Right renal cortex interstitium (tissue), 3 donors: ENCODE data around the gene REEP2. TPM values are rescaled to one million over a fixed set of nuclear protein-coding genes. Genes with fewer than 3 reads are reported as not detected.
"Not testable (repeated sequence)": the region's sequence is repeated elsewhere in the genome, so short reads cannot be mapped to it uniquely, and the experiment has no call there.

Source experiments
- DNase-seq, 3 donors: peaks; one replicate each; pipeline ENCODE4 v3.0.0-alpha.2; 2013; ENCODE audit warnings: low read depth in 3 of 3, low spot score in 2 of 3
- polyA plus RNA-seq, 3 donors: library from polyadenylated mRNA; unstranded; fragments of 120-200 nt; gene quantifications; one replicate each; pipeline ENCODE4 v1.2.1, GENCODE V29; 2013; ENCODE audit not compliant: insufficient read length in 3 of 3

Gene REEP2, protein sequence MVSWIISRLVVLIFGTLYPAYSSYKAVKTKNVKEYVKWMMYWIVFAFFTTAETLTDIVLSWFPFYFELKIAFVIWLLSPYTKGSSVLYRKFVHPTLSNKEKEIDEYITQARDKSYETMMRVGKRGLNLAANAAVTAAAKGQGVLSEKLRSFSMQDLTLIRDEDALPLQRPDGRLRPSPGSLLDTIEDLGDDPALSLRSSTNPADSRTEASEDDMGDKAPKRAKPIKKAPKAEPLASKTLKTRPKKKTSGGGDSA
- polyA plus RNA-seq = 10 to 100 TPM in 1 of 3 donors, 1 to 10 TPM in 2; 7.2 to 10.9 (median 8.2) TPM

DNA sequence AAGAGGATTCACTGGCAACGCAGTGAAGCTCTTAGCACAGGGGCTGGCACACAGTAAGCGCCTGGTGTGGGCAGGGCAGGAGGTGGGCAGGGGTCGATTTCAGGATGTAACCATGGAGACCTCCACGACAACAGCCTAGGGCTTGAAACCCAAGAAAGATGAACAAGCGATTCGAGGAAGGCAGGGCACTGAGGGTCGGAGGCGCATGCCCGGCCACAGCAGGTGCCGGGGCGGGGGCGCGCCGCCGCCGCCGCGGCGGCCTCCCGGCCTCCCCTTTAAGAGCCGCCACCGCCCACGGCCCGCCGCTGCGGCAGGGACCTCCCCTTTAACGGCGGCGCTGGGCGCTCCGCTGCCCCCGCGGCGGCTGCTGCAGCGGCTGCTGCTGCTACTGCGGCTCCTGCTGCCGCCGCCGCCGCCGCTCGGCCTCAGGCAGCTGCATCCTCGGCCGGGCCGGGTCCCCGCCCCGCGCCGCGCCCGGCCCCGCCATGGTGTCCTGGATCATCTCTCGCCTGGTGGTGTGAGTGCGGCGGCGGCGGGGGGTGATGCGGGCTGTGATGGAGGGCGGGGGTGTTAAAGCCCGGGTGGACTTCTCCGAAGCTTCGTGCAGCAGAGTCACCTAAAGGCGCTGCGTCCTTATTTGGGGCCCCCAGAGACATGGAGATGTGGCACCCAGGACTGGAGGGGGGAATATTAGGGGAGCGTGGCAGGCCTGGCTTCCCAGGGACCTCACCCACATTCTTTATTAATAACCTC, at the start of gene REEP2:
TSS of gene REEP2 (plus strand) at position 334 of the 753 bp plus-strand sequence. CDS start at position 486, 152 bp downstream.
- DNase-seq = peak in 1 of 3 donors; percentile 36

DNA sequence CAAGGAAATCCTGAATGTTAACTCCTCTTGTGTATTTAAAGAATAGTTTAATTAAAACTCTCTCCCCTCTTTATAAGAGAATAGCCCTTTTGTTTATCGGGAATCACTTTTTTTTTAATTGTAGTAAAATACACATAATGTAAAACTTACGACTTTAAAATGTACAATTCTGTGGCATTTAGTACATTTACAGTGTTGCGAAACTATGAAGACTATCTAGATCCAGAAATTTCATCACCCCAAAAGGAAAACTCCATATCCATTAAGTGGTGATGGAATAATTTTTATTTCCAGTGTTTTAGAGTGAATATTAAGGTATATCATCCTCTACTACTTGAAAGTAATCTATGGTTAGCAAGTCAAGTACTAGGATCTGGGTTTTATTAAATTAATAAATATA, 49.5 kb upstream of the REEP2 start:
- DNase-seq = no peak

DNA sequence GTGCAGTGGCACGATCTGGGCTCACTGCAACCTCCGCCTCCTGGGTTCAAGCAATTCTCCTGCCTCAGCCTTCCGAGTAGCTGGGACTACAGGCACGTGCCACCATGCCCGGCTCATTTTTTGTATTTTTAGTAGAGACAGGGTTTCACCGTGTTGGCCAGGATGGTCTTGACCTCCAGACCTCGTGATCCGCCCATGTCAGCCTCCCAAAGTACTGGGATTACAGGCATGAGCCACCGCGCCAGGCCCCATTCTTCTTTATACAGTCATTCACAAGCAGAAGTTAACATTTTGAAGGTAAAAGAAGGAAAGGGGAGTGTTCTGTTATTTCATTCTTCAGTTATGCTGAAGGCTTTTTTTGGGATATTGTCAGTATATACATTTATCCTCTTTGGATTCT, 48.9 kb upstream of the REEP2 start:
- DNase-seq = not testable (repeated sequence)

DNA sequence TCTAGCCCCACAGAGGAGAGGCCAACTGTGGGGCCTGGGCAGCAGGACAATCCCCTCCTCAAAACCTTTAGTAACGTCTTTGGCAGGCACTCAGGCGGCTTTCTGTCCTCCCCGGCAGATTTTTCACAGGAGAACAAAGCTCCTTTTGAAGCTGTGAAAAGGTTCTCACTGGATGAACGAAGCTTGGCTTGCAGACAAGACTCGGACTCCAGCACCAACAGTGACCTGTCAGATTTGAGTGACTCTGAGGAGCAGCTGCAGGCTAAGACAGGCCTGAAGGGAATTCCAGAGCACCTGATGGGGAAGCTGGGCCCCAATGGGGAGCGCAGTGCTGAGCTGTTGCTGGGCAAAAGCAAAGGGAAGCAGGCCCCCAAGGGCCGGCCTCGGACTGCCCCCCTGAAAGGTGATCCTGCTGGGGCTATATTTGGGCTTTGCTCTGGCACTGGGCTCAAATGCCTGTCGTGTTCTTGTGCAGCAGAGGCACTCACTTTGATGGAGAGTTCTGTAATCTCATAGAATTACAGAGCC, 46.9 kb upstream of the REEP2 start:
- no peak for DNase-seq

DNA sequence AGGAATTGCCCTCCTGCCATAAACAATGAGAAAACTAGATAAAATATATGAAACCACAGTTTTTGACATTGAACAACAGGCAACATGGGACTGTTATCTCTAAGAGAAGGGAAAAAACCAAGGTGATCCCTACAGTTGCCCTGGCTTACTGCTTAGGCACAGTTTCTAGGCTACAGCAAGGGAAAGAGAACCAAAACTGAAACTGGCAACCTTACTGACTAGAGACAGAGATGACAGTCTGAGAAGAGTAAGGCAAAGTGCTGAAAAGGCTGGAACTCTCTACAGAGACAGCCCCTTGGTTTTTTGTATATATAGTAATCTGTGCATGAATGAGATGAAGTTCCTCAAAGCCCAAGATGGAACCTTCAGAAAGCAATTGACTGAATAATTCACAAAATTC, 36.2 kb upstream of the REEP2 start:
- DNase-seq = no peak

DNA sequence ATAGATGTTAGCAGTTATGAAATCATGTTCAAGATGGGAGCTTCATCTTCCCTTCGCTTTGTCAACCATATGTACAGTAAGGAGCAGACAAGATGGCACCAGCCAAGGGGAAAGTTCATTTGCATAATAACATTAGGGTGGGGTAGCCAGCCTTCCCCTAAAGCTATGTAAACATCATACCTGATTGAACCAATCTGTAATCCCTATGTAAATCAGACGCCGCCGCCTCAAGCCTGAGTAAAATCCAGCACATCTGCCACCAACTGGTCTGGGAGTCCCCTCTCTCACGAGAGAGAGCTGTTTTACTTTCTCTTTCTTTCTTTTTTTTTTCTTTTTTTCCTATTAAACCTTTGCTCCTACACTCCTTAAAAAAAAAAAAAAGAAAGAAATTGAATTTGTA, 30.8 kb upstream of the REEP2 start:
- no peak for DNase-seq

DNA sequence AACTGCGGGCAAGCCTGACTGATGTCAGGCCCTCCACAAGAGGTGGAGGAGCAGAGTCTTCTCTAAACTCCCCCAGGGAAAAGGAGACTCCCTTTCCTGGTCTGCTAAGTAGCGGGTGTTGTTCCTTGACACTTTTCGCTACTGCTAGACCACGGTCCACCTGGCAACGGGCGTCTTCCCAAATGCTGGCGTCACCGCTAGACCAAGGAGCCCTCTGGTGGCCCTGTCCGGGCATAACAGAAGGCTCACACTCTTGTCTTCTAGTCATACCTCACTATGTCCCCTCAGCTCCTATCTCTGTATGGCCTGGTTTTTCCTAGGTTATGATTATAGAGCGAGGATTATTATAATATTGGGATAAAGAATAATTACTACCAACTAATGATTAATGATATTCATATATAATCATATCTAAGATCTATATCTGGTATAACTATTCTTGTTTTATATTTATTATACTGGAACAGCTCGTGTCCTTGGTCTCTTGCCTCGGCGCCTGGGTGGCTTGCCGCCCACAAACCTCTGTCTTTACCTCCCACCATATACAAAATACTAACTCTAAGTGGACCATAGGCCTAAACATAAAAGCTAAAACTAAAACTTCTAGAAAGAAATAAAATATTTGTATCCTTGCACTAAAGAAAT, 27.7 kb upstream of the REEP2 start:
- DNase-seq = not testable (repeated sequence)

DNA sequence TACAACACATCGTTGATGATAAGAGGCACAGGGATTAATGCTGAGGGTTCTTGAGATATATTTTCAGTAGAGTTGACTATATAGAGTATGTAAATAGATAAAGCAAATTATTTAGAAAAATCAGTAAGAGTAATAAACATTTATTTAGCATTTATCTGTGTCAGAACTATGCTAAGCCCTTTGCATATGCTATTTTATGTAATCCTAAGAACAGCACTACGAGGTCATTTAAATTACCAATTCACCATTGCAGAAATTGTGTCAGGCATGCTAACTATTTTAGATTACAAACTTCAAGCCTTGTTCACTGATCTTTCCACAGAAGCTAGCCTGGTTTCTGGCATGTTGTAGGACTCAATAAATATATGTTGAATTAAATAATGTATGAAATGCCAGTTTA, 20.4 kb upstream of the REEP2 start:
- no peak for DNase-seq

DNA sequence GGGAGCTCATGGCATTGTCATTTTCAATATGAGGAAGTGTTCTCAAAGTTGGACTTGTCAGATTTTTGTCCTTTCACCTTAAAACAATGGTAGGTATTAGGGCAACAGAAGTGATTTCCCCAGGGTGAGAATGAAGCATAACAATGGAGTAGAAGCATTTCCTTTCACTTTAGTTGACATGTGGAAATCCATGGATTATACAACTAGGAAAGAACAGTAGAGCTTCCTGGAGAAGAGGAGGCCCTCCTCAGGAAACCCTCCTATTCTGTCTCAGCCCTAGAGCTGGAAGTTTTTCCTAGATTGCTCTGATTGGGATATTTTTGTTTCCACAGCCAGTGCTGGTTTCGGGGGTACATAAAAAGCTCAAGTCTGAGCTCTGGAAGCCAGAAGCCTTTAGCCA, 13.8 kb upstream of the REEP2 start:
- DNase-seq = no peak

DNA sequence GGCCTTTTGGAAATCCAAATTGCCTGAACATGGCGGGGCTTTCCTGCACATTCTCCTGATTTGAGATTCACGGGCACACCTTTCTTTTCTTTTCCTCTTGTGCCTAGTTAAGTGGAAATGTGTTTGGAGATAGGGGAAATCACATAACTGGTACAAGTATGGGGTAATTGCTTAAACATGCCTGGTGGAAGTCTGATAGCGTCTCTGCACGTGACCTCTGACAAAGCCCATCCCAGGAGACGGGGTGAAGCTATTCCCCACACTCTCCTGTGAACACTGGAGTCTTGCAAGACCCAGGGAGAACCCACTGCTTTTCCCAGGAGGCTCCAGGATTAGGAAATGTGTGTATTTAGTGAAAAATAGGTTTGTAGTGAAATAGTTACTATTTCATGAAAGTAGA, 2.9 kb upstream of the REEP2 start:
- DNase-seq = no peak

DNA sequence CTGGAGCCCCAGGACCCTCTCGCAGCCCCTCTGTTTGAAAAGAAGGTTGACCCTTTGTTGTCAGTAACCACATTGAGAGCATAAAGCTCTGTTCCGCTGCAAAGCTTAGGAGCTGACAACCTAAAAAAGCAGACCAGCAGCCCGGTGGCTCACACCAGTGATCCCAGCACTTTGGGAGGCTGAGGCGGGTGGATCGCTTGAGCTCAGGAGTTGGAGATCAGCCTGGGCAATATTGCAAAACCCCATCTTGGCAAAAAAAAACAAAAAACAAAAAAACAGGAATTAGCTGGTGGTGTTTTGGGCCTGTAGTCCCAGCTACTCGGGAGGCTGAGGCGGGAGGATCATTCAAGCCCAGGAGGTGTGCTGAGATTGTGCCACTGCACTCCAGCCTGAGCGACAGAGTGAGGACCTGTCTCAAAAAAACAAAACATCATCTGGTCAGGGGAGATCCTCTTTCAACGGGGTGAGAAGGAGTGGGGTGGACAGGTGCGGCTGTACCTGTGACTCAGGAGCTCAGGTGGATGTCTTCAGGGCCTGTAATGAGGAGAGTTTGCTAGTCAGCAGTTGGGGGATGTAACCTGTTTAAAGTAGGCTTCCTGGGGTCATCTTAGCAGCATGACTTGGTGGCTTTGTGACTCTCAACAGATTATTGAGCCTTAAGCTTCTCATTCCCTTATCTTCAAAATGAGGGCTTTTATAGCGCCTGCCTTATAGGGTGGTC, 694 bp upstream of the REEP2 start:
- DNase-seq = no peak

DNA sequence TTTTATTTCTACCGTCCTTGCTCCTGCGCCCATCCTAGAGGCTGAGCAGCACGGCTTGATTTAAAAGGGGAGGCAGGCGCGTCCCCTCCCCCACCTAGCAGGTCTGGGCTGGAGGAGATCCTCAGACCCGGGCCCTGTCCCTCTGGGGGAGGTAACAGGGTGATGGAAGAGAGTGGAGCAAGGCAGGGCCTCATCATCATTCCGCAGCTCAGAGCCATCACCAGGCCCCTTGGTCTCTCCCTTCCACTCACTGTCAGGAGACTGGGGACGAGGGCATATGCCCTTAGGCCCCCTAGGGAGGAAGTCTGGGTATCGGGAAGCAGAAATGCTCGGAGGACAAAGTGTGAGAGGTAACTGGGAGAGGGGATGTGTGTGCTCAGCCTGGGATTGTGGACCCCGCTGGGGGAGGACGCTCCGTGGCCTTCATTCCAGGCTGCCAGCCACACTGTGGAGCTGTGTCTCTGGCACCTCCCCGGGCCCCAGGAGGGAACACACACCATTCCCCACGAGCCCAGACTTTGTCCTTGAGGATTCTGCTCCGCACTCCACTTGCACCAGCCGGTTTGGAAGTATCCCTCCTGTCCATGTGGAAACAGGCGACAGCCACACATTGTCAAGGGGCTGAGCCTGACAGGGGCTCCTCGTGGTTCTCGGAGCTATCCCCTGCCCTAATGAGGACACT, 761 bp downstream of the REEP2 start:
- no peak for DNase-seq

DNA sequence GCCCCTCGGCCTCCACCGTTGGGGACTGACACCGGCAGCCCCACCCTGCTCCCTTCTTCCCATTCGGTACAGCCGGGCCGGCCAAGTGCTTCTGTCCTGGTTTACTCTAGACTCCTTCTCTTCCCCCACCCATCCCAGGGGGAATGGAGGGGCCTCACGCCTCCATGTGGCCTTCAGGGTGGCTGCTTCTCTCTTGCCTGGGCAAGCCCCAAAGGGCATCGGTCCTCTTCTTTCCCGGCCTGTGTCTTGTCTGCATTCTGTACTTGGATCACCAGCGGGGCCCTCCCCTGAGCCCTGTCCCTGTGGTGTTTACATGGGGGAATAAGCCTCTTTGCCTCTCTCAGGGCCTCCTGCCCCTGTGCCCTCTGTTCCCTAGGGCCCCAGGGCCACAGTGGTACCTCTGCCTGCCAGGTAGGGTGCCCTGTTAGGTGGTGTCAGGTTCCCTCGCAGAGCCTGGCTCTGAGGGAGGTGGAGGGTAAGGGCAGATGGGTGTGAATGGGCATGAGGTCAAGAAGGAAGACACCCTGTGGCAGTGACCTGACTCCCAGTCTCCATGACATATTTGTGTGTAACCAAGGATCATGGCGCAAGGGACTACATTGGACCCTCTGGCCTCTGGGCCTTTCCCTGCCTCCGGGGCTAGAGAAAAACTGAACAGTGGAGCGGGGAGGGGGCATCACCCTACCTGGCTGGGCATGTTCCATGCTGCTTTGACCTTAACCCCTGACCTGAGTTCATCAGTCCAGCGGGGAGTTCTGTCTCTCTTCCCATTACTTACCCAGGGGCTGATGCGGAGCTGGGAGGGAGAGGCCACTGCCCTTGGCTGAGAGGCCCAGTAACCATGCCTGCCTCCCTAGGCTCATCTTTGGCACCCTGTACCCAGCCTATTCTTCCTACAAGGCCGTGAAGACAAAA, 1.6 kb downstream of the REEP2 start:
- DNase-seq = no peak

DNA sequence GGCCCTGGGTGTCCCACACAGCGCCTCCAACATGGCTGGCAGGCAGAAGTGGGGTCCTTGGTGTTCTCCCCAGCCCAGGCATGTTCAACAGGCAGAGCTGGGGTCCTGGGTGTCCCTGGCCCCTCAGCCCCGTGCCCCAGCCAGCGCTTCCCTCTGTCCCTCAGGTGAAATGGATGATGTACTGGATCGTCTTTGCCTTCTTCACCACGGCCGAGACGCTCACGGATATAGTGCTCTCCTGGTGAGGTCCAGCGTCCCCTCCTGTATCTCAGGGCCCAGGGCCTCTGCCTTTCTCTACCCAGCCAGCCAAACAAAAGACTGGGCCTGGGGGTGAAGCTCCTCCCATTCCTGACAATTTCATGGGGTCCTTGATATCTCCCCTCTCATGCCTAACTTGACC, 2.4 kb downstream of the REEP2 start:
- DNase-seq = no peak

DNA sequence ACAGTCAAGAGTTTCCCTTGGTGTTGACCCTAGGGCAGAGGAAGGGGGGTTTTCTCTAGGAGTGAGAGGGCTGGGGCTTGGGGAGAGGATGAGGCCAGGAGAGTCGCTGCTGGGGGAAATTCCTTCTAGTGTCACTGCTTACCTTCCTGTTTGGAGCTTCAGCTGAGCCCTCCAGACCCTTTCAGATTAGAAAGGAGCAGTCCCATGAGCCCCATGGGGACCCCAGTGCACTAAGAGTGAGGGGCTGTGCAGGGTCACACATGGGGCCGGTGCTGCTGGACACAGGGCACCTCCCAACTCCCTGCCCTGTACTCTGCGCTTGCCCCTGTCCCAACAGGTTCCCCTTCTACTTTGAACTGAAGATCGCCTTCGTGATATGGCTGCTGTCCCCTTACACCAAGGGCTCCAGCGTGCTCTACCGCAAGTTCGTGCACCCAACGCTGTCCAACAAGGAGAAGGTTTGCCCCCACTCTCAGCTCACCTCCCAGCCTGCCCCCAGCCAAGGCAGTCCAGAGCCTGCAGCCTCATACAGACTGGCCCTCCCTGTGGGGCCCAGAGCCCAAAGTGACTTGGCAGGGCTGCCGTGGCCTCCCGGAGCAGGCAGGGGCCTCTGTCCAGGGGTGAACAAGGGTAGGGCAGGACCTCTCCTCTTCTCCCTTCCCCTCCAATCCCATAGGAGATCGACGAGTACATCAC, 5.4 kb downstream of the REEP2 start:
- DNase-seq = no peak

DNA sequence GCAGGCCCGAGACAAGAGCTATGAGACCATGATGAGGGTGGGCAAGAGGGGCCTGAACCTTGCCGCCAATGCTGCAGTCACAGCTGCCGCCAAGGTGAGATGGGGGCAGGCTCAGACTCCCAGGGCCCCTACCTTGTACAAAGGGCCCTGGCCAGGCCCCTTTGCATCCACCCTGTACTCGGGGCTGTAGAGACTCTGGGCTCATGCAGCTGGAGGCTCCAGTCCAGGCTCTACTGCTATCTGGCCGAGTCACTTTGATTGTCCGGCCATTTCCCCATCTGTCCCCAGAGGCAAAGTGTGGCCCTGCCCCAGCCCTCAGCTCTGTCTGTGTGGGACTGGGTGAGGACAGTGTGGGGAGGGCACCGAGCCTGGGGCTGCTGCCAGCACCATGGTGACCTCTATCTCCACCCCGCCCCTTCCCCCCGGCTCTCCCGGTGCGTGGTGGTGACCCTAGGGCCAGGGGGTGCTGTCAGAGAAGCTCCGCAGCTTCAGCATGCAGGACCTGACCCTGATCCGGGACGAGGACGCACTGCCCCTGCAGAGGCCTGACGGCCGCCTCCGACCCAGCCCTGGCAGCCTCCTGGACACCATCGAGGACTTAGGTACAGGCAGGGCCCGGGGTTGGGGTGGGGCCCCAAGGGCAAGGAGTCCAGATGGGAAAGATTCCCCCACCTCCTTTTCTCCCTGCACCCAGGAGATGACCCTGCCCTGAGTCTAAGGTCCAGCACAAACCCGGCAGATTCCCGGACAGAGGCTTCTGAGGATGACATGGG, 6.1 kb downstream of the REEP2 start:
- no peak for DNase-seq

DNA sequence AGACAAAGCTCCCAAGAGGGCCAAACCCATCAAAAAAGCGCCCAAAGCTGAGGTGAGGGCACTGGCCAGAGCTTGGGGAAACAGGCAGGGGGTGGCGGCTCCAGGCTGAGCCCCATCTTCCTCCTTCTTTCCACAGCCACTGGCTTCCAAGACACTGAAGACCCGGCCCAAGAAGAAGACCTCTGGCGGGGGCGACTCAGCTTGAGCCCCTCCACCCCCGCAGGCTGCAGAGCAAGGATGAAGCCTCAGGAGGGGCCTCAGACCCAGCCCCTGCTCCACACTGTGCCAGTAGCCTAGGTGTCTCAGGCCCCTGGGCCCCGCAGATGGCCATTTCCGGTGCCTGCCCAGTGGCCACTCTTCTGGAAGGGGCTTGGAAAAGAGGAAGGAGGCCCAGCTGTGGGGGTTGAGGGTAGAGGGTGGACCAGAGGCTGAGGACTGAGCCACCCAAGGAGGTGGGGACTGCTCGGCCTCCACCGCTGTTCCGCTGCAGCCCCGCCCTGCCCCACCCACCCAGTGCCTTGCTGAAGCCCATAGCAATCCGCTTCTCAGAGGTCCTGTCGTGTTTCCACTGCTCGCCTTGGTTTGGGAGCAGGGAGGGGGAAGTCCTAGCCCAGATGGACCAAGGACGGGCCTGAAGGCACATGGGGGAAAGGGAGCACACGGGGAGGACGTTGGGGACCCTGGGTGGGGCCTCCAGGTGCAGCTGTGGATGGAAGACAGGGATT, 6.9 kb downstream of the REEP2 start:
- no peak for DNase-seq
